Measurements from ENCODE around the gene ACSF3. TPM values are rescaled to one million over a fixed set of nuclear protein-coding genes. Genes with fewer than 3 reads are reported as not detected.
"Not testable (repeated sequence)": the region's sequence is repeated elsewhere in the genome, so short reads cannot be mapped to it uniquely, and the experiment has no call there.

Gene ACSF3
- total and polyA plus RNA-seq, 2 donors (not counting 1 experiment from before 2014, with no cell fraction given) = 9.2 to 23.1 TPM

- DNase-seq (ENCODE audit: low read depth in 2 of 2) = no peak
- H3K4me3 ChIP-seq (replicated peaks in 1 of 4; ENCODE audit: control extremely low read depth in 1 of 4, insufficient read depth in 1 of 4, low read depth in 3 of 4, low read length in 4 of 4) = no peak overlapping the region
These were observed 25.8 kb upstream of the ACSF3 start for GRCh38 chr16:89067677-89068443.

GRCh38 chr16:89068814-89069616, 24.6 kb upstream of the ACSF3 start:
- not testable (repeated sequence) for H3K4me1 ChIP-seq (ENCODE audit: control insufficient read depth, extremely low read depth, insufficient read depth, low read length); H3K79me2 ChIP-seq (ENCODE audit: control insufficient read depth, insufficient read depth, low read length); H3K27me3 ChIP-seq (ENCODE audit: control insufficient read depth, insufficient read depth, low read length); H3K27ac ChIP-seq (ENCODE audit: insufficient read depth, low read length); H3K36me3 ChIP-seq (ENCODE audit: control insufficient read depth, insufficient read depth, low read length); H3K4me2 ChIP-seq (ENCODE audit: extremely low read depth, insufficient read depth, low read length); H3K4me3 ChIP-seq (replicated peaks in 1 of 4; ENCODE audit: control extremely low read depth in 1 of 4, insufficient read depth in 1 of 4, low read depth in 3 of 4, low read length in 4 of 4); H3K9ac ChIP-seq (ENCODE audit: insufficient read depth, low read length); H4K20me1 ChIP-seq (ENCODE audit: control insufficient read depth, extremely low read depth, insufficient read depth, low read length); H2AFZ ChIP-seq (ENCODE audit: low read length); DNase-seq (ENCODE audit: low read depth in 2 of 2); H3K9me3 ChIP-seq (ENCODE audit: control insufficient read depth, insufficient read depth, low read depth, low read length)

More at GRCh38 chr16:89067677-89068443, 25.8 kb upstream of the ACSF3 start:
- H3K36me3 ChIP-seq (ENCODE audit: control insufficient read depth, insufficient read depth, low read length) = no peaks in the 10 kb centered on the region
- no peaks in the 10 kb centered on the region for H3K4me1 ChIP-seq (ENCODE audit: control insufficient read depth, extremely low read depth, insufficient read depth, low read length)
- H3K27me3 ChIP-seq (ENCODE audit: control insufficient read depth, insufficient read depth, low read length) = peaks cover 10% of the 10 kb centered on the region
- no peak overlapping the region for H3K4me2 ChIP-seq (ENCODE audit: extremely low read depth, insufficient read depth, low read length)
- TF ChIP-seq, protein P1, sequence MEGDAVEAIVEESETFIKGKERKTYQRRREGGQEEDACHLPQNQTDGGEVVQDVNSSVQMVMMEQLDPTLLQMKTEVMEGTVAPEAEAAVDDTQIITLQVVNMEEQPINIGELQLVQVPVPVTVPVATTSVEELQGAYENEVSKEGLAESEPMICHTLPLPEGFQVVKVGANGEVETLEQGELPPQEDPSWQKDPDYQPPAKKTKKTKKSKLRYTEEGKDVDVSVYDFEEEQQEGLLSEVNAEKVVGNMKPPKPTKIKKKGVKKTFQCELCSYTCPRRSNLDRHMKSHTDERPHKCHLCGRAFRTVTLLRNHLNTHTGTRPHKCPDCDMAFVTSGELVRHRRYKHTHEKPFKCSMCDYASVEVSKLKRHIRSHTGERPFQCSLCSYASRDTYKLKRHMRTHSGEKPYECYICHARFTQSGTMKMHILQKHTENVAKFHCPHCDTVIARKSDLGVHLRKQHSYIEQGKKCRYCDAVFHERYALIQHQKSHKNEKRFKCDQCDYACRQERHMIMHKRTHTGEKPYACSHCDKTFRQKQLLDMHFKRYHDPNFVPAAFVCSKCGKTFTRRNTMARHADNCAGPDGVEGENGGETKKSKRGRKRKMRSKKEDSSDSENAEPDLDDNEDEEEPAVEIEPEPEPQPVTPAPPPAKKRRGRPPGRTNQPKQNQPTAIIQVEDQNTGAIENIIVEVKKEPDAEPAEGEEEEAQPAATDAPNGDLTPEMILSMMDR (conservative IDR thresholded peaks at IDR 0.05 in 1 of 2, IDR thresholded peaks at IDR 0.05 in 1 of 2; ENCODE audit: low read depth in 1 of 2, low read length in 2 of 2) = no peak
- TF ChIP-seq EZH2 (IDR thresholded peaks at IDR 0.05; ENCODE audit: low read length, missing control alignments) = peak; percentile 6
- no peak overlapping the region for H3K27ac ChIP-seq (ENCODE audit: insufficient read depth, low read length)
- no peaks in the 10 kb centered on the region for H4K20me1 ChIP-seq (ENCODE audit: control insufficient read depth, extremely low read depth, insufficient read depth, low read length)
- H3K9me3 ChIP-seq (ENCODE audit: control insufficient read depth, insufficient read depth, low read depth, low read length) = no peaks in the 10 kb centered on the region
- H3K9ac ChIP-seq (ENCODE audit: insufficient read depth, low read length) = no peak overlapping the region
- H2AFZ ChIP-seq (ENCODE audit: low read length) = no peak overlapping the region
- no peaks in the 10 kb centered on the region for H3K79me2 ChIP-seq (ENCODE audit: control insufficient read depth, insufficient read depth, low read length)

GRCh38 chr16:89069920-89070319, 23.7 kb upstream of the ACSF3 start:
- no peak overlapping the region for H2AFZ ChIP-seq (ENCODE audit: low read length)
- TF ChIP-seq EZH2 (IDR thresholded peaks at IDR 0.05; ENCODE audit: low read length, missing control alignments) = no peak
- TF ChIP-seq, protein P1 (conservative IDR thresholded peaks at IDR 0.05 in 1 of 2, IDR thresholded peaks at IDR 0.05 in 1 of 2; ENCODE audit: low read depth in 1 of 2, low read length in 2 of 2) = no peak

More at GRCh38 chr16:89069920-89070319, 23.7 kb upstream of the ACSF3 start:
- H3K27ac ChIP-seq (ENCODE audit: insufficient read depth, low read length) = no peak overlapping the region
- H3K9me3 ChIP-seq (ENCODE audit: control insufficient read depth, insufficient read depth, low read depth, low read length) = peaks cover 2% of the 10 kb centered on the region
- H3K36me3 ChIP-seq (ENCODE audit: control insufficient read depth, insufficient read depth, low read length) = no peaks in the 10 kb centered on the region
- no peaks in the 10 kb centered on the region for H3K4me1 ChIP-seq (ENCODE audit: control insufficient read depth, extremely low read depth, insufficient read depth, low read length)
- peaks cover 10% of the 10 kb centered on the region for H3K27me3 ChIP-seq (ENCODE audit: control insufficient read depth, insufficient read depth, low read length)
- H3K79me2 ChIP-seq (ENCODE audit: control insufficient read depth, insufficient read depth, low read length) = no peaks in the 10 kb centered on the region
- H3K4me2 ChIP-seq (ENCODE audit: extremely low read depth, insufficient read depth, low read length) = no peak overlapping the region
- DNase-seq (ENCODE audit: low read depth in 2 of 2) = no peak
- no peak overlapping the region for H3K4me3 ChIP-seq (replicated peaks in 1 of 4; ENCODE audit: control extremely low read depth in 1 of 4, insufficient read depth in 1 of 4, low read depth in 3 of 4, low read length in 4 of 4)
- no peak overlapping the region for H3K9ac ChIP-seq (ENCODE audit: insufficient read depth, low read length)
- H4K20me1 ChIP-seq (ENCODE audit: control insufficient read depth, extremely low read depth, insufficient read depth, low read length) = no peaks in the 10 kb centered on the region

Data from fibroblast of lung (primary cell).